SK-MEL-5 (cell line): ENCODE results near the gene NR2C1. TPM values are rescaled to one million over a fixed set of nuclear protein-coding genes. Genes with fewer than 3 reads are reported as not detected.
A peak's percentile ranks its signal among the peaks of the same experiment; 100 is the strongest.
"Not testable (repeated sequence)": the region's sequence is repeated elsewhere in the genome, so short reads cannot be mapped to it uniquely, and the experiment has no call there.

ENCODE experiments used
- DNase-seq: peaks from one replicate; pipeline ENCODE4 v3.0.0-alpha.2; 2016; ENCODE audit warnings: low read depth, low spot score
- in situ Hi-C: cut with HindIII; loops from 2 replicates; pipeline ENCODE4 v1.10.0; 2016; ENCODE audit warnings: low sequenced_read_pairs, high pct_unique_total_duplicates, low pct_unique_long_range_greater_than_20kb
- total RNA-seq: library from RNA; depleted of rRNA; stranded (reverse); fragments of >200 nt; shearing (Covaris generic); gene quantifications from 2 replicates; pipeline ENCODE4 v1.2.3, GENCODE V29; 2014; rRNA removed

NR2C1 gene
- total RNA-seq, 1 experiment from 2014 or later: 43.3 TPM

GRCh38 chr12:94985099-94985498 lies 88.3 kb downstream of the NR2C1 start:
- in situ Hi-C loops, DNase-seq: not testable (repeated sequence)

GRCh38 chr12:94983321-94983720 lies 90.1 kb downstream of the NR2C1 start:
- DNase-seq: no peak
- in situ Hi-C loops: no loop called here

- no peak for DNase-seq
- in situ Hi-C loops: no loop called here
These were observed 91.0 kb downstream of the NR2C1 start for GRCh38 chr12:94982456-94982855.

GRCh38 chr12:94980577-94980976 lies 92.8 kb downstream of the NR2C1 start:
- DNase-seq: peak; percentile 52
- in situ Hi-C loops: no loop called here

- in situ Hi-C loops: no loop called here
These were observed 93.5 kb downstream of the NR2C1 start for GRCh38 chr12:94979941-94980340.

GRCh38 chr12:94977766-94978468 lies 95.5 kb downstream of the NR2C1 start:
- in situ Hi-C loops: no loop called here
- no peak for DNase-seq

More at GRCh38 chr12:94979941-94980340, 93.5 kb downstream of the NR2C1 start:
- DNase-seq: no peak

GRCh38 chr12:94973221-94973620 lies 100.2 kb downstream of the NR2C1 start:
- in situ Hi-C loops: no loop called here
- no peak for DNase-seq

GRCh38 chr12:94972795-94973194 lies 100.6 kb downstream of the NR2C1 start:
- DNase-seq: no peak
- in situ Hi-C loops: no loop called here

GRCh38 chr12:94971923-94972322 lies 101.5 kb downstream of the NR2C1 start:
- DNase-seq: no peak
- in situ Hi-C loops: no loop called here

GRCh38 chr12:94970560-94970959 lies 102.9 kb downstream of the NR2C1 start:
- in situ Hi-C loops: no loop called here
- no peak for DNase-seq

Other genes starting within 250 kb of the NR2C1 start
- 129 and 149 TPM in 2 replicates for gene NDUFA12, start 69.9 kb downstream of the NR2C1 start, total RNA-seq
- 1.1 and 1.2 TPM in 2 replicates for gene FGD6, start 143.8 kb upstream of the NR2C1 start, total RNA-seq
- 43.9 and 45.3 TPM in 2 replicates for gene VEZT, start 144.2 kb upstream of the NR2C1 start, total RNA-seq